Right renal pelvis (tissue), 4 donors: ENCODE results near the gene SHANK2. TPM values are rescaled to one million over a fixed set of nuclear protein-coding genes. Genes with fewer than 3 reads are reported as not detected.
A peak's percentile ranks its signal among the peaks of the same experiment; 100 is the strongest.

Experiments
- DNase-seq, 4 donors: peaks; one replicate each; pipeline ENCODE4 v3.0.0-alpha.2; 2013; ENCODE audit warnings: low read depth in 4 of 4, low spot score in 3 of 4, missing footprints in 1 of 4
- polyA plus RNA-seq, 4 donors: library from polyadenylated mRNA; unstranded; fragments of 120-200 nt; gene quantifications; one replicate each; pipeline ENCODE4 v1.2.1, GENCODE V29; 2013; ENCODE audit not compliant: insufficient read length in 4 of 4

SHANK2 gene
- polyA plus RNA-seq, 4 donors, result 27.2 to 33.8 (median 30.9) TPM

DNA sequence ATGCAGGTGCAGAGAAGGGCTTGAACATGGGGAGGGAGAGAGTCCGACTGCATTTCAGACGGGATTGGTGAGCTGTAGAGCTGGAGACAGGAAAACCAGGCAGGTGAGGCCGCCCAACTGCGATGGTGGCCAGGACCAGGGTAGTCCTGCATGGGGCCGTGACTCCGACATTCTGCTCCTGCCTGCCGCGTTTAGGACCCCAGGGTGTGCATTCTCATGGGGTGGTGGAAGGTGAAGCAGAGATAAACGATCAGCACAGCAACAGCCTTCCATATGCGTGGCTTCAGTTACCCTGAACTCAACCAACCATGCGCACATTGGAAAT lies 29.3 kb downstream of the SHANK2 start:
- no peak for DNase-seq

DNA sequence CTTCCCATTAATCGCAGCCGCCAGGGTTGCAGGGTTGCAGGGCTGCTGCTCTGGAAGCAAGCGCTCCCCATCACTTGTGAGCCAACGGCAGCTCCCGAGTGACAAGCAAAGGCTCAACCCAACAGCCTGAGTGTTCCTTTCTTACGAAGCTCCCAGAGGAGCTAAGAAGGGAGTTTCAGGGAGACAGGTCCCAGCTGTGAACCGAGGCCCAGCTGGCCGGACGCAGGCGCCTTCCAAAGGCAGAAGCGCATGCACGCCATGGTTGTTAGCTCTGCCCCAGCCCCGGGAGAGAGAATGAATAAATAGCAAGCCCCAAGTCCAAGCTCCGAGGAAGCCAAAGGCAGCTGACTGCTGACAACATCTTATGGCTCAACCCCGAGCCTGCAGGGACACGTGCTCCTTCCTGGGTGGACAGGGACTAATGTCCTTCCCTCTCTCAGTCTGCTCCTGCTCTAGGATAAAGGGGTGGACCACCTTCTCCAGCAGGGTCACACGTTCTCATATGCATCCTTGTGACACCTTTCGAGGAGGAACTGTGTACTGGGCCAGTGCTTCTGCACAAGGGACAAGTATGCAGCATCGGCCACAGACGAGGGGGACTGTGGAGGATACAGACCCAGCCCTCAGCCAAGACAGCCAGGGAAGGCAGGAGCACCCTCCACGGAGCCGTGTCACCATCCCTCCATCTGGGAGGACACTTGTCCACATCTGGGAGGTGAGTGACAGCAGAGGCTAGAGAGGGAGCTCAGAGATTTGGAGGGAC lies 29.9 kb downstream of the SHANK2 start:
- DNase-seq, result no peak

DNA sequence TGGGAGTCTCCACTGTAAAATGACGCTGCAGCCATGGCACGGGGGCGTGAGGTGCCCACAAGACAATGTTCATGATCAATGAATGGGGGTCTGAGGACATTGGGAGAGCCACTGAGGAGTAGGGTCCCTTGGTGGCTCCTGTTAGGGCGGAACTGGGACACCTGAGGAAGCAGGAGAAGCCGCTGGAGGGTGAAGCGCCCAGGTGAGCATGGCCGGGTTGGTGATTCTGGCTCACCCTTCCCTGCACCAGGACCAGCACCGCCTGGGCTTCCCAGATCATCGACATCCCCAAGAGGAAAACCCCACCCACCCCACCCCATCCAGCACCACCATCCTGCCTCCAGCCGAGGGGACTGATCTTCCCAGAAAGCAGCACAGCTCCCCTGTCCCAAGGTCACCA lies 30.6 kb downstream of the SHANK2 start:
- no peak for DNase-seq

DNA sequence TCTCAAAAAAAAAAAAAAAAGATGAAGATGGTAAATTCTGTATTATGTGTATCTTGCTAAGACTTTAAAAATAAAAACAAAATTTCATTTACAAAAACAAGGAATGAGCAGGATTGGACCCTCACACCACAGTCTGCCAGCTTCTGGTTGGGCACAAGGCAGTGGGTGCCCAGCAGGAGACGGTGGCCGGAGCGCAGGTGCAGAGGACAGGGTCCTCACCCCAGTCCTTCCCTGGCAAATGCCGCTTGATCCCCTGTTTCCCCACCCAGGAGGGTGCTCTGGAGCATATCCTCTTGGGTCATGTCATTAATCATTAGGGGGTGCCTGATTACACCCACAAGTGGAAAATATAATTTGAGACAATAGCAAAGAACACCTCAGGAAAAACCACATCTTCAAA lies 31.2 kb downstream of the SHANK2 start:
- DNase-seq, result no peak

DNA sequence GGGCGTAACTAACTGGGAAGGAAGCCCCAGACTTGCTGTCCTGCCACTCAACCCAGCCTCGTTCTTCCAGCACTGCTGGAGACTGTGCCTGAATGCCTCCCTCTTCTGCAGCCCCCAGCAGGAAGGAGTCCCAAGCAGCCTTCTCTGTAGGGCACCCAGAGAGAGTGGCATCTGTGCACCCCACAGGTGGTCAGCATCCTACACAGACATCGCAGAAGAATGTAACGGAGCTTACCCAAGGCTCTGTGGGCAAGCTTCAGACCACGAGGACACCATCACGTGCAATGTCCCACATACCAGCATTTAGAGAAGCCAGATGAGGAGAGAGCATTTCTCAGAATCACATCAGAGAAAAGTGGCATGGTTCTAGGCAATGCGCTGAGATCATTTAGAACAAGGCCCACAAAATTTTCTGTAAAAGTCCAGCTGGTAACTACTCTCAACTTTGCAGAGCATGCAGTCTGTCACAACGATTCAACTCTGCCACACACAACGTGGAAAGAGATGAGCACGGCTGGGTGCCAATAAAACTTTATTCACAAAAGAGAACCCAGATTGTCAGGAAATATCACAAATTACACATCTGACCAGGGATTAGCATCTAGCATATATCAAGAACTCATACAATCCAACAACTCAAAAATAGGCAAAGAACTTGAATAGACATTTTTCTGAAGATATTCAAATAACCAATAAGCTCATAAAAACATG lies 33.4 kb downstream of the SHANK2 start:
- no peak for DNase-seq

DNA sequence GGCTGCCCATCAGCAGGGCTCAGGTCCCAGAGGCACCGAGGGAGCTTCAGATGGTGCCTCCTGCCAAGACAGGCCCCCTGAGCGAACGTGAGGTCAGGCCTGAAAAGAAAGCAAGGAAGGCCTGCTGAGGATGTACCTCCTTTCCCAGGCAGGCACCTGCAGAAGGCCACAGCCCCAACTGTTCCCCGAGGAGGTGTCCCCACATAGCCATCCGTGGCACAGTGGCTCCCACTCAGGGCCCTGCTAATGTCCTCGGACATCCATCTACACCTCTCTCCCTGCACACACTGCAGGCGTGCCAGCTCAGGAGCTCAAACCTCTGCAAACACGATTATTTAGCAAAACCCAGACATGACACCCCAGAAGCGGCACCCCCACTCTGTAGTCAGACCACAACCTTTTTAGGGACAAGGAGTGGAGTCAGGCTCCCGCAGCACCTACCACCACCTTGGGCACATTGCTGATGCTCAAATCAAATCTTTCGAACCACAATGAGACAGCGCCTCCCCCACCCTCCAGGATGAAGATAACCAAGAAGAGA lies 36.9 kb downstream of the SHANK2 start:
- DNase-seq, result no peak

DNA sequence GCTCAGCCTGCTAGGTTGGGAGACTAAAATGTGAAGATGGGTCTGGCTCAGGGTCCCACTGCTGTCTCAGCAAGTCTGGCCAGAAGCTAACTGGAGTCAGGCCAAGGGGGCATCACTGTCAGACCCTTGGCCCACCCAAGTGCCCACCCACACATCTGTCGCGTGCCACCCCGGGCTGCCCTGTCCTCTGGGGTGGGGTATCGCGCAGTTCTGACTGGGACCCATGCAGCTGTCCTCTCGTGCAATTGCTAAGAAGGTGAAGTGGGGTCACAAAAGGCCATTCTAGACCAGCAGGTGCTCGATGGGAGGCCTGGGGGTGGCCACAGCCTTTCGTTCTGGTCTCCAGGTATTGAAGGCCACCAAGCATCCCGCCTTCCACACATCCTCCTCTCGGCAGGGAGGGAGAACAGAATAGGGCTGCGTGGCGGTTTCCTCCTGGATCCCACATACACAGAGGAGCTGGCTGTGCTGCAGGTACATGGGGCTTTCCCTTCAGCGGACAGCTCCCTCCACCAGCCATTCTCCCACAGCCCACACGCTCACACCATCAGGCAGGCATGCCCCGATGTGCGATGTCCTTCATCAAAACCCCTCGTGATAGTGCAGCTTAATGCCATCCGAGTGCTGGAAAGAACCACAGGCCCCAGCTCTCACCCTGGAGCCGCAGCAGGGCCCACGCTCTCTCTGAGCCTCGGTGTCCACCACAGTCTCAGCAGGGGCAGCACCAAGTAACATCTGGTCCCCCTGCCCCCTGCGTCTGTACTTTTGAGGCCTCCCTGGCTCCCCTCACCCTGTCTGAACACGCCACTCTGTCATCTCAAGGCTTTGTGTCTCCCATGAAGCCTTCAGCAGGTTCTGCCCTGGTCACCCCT lies 37.6 kb downstream of the SHANK2 start:
- no peak for DNase-seq

DNA sequence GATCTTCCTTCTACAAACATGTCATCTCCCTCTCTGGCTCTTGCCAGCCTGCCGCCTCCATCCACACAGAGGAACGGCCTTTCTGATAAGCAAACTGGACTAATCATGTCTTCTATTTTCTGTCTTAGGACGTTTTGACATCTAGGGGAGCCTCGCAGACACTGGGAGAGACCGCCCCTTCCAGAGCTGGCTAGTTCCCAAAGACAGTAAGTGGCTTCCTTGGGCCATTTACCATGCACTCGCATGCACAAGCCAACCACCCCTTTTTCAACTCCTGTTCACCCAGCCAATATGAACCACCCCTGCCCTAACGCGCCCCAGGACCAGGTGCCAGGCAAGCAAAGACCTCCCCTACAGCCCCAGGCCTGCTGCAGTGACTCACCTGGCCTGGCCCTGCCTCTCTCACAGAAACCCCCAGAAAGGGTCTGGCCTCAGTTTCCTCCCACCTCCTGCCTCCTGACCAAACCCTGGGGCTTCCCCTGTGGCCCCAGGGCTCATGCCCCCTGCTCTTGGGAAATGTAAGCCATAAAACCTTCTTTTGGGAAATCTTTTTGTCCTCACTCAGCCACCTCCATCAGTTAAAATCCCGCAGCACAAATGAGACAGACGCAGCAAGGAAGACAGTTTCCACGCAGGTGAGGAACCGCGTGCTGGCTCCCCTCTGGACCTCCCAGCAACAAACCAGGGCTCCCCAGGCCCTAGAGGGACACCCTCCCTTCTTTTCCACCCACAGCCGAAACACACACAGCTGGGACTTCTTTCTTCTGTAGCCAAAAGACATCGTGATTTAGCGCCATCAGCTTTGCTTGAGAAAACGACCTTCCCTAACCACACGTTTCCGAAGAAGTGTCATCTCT lies 38.5 kb downstream of the SHANK2 start:
- no peak for DNase-seq

DNA sequence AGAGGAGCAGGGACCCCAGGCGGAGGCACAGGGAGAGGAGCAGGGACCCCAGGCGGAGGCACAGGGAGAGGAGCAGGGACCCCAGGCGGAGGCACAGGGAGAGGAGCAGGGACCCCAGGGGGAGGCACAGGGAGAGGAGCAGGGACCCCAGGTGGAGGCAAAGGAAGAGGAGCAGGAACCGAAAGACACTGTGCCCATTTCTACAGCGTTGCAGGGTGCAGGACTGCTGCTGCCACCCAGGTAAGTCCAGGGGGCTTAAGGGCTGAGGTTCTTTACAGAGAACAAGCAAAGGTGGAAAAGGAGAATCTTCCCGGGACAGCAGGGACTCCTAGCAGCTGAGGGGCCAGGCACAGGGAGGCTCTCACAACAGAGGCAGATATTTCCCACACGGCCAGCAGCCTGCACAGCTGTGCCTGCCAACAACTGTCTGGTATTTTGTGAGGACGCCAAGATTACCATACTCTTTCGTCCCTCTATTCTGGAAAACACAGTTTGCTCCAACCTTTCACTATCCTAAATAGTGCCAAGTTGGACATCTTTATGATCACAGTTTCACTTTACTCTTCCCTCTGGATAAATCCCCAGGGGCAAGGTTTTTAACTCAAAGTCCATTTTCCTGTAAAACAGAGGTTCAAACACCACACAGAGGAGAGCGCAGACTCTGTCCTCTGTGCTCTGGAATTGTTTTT lies 39.4 kb downstream of the SHANK2 start:
- DNase-seq, result no peak

DNA sequence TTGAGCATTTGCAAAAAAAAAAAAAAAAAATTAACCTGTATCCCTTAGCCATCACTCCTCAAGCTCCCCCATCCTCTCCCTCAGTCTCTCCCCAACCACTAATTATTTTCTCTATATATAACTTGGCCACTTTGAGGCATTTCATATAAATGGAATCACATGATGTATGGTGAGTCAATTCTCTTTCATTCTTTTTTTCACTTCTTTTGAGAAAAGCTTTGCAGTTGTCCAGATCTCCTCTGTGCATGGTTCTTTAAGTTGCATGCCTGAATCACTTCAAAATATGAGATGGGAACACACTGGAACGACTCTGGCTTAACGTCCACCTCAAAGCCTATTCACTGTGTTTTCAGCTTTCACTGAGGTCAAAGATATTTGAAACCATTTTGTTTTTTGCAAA lies 40.7 kb downstream of the SHANK2 start:
- DNase-seq, result no peak

DNA sequence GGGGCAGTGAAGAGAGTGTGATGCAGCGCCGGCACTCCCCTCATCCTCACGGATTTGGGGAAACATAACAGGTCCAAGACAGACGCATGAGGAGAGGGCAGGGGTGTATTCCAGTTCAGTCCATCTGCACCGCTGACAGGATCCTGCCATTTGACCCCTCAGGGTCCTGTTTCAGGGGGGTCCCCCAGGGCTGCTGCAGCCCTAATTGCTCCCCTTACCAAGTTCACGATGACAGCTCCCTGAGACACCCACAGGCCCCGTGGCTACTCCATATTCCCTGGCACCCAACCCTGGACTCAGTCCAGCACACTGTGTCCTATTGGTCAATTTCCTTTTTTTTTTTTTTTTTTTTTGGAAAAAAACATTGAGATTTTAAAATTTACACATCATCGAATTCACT lies 41.5 kb downstream of the SHANK2 start:
- DNase-seq, result no peak

DNA sequence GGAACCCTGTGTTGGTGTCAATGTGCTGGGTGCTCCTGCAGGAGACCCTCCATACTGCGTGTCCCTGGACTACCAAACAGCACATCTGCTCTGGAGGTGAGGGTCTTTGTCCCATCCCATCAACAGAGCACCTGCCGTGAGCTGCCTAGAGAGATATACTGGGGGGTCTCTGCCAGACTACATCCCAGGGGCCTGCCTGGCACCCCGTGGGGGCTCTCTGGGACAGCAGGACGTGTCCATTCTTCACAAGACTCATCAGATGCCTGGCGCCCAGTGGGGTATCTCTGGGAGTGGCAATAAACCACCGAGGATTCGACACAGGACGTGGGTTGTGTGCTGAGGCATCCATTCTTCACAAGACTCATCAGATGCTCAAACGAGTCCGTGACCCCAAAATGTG lies 42.7 kb downstream of the SHANK2 start:
- DNase-seq, result no peak

DNA sequence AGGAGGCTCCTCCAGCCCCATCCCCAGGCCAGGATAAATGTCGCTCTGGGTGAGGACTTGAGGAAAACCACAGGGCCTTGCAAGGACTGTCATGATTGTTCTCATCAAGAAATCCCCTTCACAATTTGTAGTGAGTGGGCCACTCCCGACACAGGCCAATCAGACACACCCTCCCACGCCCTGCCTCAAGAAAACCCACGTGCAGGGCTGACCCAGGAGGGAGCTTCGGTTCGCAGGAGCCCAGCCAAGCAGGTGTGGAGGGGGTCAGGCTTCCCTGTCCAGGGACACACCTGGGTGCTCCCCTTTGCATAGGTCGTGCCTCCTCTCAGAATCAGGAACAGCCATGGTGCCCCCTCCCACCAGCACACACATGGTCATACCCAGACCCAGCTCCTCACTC lies 43.2 kb downstream of the SHANK2 start:
- DNase-seq, result no peak

DNA sequence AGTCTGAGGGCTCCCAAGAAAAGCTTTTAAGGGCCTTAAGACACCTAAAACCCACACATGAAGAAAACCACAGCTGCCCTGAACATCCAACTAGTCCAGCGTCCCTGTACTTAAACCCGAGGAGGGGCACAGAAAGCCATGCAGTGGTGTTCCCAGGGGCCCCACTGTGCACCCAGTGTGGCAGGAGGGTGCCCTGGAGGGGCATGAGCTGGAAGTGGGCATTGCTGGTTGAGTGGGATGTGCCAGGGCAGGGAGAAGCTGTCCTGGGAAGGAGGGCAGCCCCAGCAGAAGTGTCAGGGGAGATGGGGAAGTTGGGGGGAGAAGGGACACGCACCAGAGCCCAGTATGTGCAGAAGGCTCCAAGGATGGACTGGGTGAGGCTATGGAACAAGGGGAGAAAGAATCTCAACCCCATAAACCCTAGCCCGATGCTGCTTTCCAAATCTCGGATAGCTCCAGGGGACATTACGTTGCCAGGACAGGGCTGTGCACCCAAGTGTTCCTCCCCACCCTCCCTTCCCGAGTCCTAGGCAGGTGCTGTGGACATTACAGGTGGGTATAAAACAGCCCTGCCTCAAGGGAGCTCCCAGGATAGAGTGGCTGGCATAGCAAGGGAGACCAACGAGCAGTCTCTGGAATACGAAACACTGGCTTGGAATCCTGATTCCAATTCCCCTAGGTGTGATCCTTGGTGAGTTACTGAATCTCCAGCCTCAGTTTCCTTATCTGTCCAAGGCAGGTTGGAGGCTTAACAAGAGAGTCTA lies 44.2 kb downstream of the SHANK2 start:
- DNase-seq, result no peak

DNA sequence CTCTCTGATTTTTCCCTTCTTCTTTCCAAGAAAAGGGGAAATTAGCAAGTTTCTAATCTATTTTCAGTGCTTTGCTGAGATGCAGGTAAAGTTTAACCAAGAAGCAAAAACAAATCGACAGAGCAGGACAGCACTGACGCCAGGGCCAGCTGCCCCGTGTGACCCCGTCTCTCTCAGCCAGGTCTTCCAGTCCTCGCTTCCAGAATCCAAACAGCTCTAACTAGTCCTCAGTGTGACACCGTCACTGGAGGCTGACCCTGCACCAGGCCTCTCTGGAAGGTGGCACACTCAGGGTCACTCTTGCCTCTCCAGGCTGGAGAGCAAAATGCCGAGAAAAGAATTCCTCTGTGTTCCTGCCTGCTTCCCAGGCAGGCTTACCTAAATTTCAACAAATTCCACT lies 44.8 kb downstream of the SHANK2 start:
- no peak for DNase-seq

DNA sequence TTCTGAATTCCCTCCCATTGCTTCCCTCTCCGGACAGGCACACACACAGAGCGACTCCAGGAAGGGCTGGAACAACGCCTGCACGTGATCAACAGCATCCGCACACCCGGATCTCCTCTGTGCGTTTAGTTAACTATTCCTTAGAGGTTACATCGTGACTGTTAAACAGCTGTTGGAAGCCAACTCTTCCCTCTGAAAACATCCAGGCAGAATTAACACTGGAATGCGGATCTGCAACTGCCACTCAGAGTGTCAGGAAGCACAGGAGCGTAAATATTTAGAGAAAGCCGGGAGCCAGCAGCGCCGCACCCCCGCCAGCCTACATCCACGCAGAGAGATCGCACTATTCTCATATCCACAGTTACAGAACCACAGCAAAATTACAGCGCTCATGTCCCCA lies 46.2 kb downstream of the SHANK2 start:
- peak in 3 of 4 donors; percentile 32 to 51 (median 33) for DNase-seq

DNA sequence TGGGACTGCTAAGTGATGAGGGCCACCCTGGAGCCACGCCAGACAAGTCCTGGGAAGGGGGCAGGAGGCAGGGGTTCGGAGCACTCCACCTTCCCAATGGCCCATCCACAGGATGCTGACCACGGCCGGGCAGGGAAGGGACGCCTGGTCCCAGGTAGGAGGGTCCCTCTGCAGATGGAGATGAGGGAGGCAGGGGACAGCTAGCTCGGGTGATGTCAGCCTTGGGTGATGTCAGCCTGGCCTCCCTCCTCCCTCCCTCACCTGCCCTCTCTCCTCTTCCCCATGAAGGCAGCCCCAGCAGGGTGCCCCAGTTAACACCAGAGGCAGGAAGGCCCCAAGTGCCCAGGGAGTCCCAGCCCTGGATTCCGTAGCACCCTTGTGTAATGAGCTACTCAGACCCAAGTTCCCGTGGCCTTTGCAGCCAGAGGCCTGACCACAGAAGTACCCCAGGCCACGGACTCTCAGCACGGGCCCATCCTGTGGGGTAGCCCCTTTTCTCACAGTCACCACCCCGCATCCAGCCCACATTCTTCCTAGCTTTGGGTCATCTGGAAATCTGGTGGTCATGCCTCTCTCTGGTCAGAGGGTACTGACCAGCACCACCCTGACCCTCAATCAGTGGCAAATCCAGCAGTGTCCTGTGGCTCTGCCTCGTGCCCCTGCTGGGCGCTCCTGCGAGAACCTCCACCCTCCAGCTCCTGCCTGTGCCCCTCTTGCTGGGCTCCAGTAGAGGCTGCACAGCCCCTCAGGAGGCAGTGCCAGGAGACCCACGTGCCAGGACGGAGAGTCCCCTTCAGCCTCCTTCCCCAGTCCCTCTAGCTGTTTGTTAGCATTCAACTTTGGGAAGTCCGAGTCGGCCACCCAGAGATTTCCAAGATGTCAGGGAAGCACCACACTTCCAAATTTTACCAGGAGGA lies 47.4 kb downstream of the SHANK2 start:
- DNase-seq, result no peak

DNA sequence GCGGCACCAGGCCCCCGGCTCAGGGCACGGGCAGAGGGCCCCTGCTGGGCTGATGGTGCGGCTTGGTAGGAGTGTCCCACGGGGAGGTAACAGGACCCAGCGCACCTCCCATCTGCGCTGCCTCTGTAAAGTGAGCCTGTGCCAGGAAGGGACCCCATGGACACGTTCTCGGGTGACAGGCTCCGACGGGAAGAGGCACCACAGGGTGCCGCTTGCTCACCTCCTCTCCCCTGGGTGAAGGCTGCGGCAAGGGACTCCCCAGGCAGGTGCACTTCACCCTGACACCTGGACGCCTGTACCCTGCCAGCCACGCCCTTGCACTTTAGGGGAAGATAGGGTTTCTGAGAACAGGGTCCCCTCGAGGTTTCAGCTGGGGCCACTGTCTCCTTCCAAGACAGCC lies 48.1 kb downstream of the SHANK2 start:
- no peak for DNase-seq
